B cell (primary cell): ENCODE measurements around the gene ZNF319. TPM values are rescaled to one million over a fixed set of nuclear protein-coding genes. Genes with fewer than 3 reads are reported as not detected.

Experiments
- ATAC-seq: fragments of 200-7000 bp; cut with Tn5 transposase; one replicate; pipeline ENCODE4 v1.10.0; 2021; ENCODE audit warnings: low read depth, mild to moderate bottlenecking, moderate number of reproducible peaks, moderate library complexity
- CTCF ChIA-PET: fragments of 350-600 bp; sonication (Branson Sonifier 250); formaldehyde crosslinking; loops from one replicate; lab custom pipeline; 2021; ENCODE audit warnings: antibody characterized with exemption, inconsistent platforms; lab: Charles Lee
- POLR2A ChIA-PET: fragments of 350-600 bp; sonication (Branson Sonifier 250); formaldehyde crosslinking; loops from one replicate; lab custom pipeline; 2021; ENCODE audit warnings: antibody characterized with exemption; lab: Charles Lee
- DNase-seq: peaks from one replicate; pipeline ENCODE4 v3.0.0; 2013
- H2AFZ ChIP-seq: 2 replicates; pipeline ENCODE4 v1.6.1; 2012; ENCODE audit warnings: mild to moderate bottlenecking, low read depth, low read length; ENCODE audit not compliant: insufficient read depth, poor library complexity, severe bottlenecking
- H3K27ac ChIP-seq, 2 donors: 1 replicate in 1 of 2; 2 replicates in 1 of 2; pipeline ENCODE4 v1.5.1; 2012 to 2013; ENCODE audit warnings: low read length in 2 of 2, mild to moderate bottlenecking in 2 of 2, moderate library complexity in 1 of 2
- H3K27me3 ChIP-seq, 4 experiments: fragments of 200-600 bp in 1 of 4; sonication (generic) in 1 of 4; replicated peaks in 1 of 4; 1 replicate in 2 of 4; 2 replicates in 2 of 4; pipeline versions ENCODE4 v1.6.1 to v1.7.0; 2013 to 2016; ENCODE audit warnings: low read length in 3 of 4, mild to moderate bottlenecking in 2 of 4, mixed read lengths in 1 of 4, moderate library complexity in 1 of 4; ENCODE audit not compliant: insufficient read depth in 4 of 4, control insufficient read depth in 3 of 4; ENCODE audit errors: control extremely low read depth in 1 of 4
- H3K36me3 ChIP-seq, 2 experiments: replicated peaks in 1 of 2; 1 replicate in 1 of 2; 2 replicates in 1 of 2; pipeline versions ENCODE4 v1.6.1 to v1.7.1; 2013; ENCODE audit warnings: low read length in 1 of 2; ENCODE audit not compliant: insufficient read depth in 2 of 2, control insufficient read depth in 1 of 2; ENCODE audit errors: control extremely low read depth in 1 of 2, extremely low read depth in 1 of 2
- H3K4me1 ChIP-seq, 2 donors: fragments of 200-600 bp in 1 of 2; sonication (generic) in 1 of 2; 1 replicate in 1 of 2; 2 replicates in 1 of 2; pipeline versions ENCODE4 v1.5.1 to v1.6.1; 2013 to 2017; ENCODE audit warnings: low read length in 2 of 2; ENCODE audit not compliant: control insufficient read depth in 2 of 2, insufficient read depth in 2 of 2
- H3K4me2 ChIP-seq: replicated peaks from 2 replicates; pipeline ENCODE3; 2012; ENCODE audit warnings: mild to moderate bottlenecking, low read depth, low read length; ENCODE audit not compliant: poor library complexity, severe bottlenecking
- H3K4me3 ChIP-seq, 5 experiments: fragments of 200-600 bp in 1 of 5; sonication (generic) in 1 of 5; 1 replicate in 3 of 5; 2 replicates in 2 of 5; pipeline versions ENCODE4 v1.5.1 to v1.7.0; 2011 to 2016; ENCODE audit warnings: low read length in 4 of 5, mild to moderate bottlenecking in 4 of 5, low read depth in 2 of 5, control low read depth in 1 of 5, moderate library complexity in 1 of 5; ENCODE audit not compliant: insufficient read depth in 1 of 5; ENCODE audit errors: control extremely low read depth in 1 of 5, extremely low read depth in 1 of 5
- H3K79me2 ChIP-seq: fragments of 200-600 bp; sonication (generic); one replicate; pipeline ENCODE4 v1.6.0; 2016; ENCODE audit warnings: low read length; ENCODE audit not compliant: control insufficient read depth, insufficient read depth
- H3K9ac ChIP-seq: fragments of 200-600 bp; sonication (generic); 2 replicates; pipeline ENCODE4 v1.6.1; 2017; ENCODE audit warnings: mild to moderate bottlenecking, low read length, moderate library complexity
- H3K9me3 ChIP-seq, 3 donors: one replicate each; pipeline versions ENCODE4 v1.6.1 to v1.7.1; 2013; ENCODE audit warnings: low read length in 2 of 3; ENCODE audit not compliant: control insufficient read depth in 2 of 3, insufficient read depth in 1 of 3; ENCODE audit errors: control extremely low read depth in 1 of 3
- H4K20me1 ChIP-seq: 2 replicates; pipeline ENCODE4 v1.6.0; 2012; ENCODE audit warnings: mild to moderate bottlenecking, low read length; ENCODE audit not compliant: insufficient read depth, control insufficient read depth, poor library complexity, severe bottlenecking
- H3K27ac Mint-ChIP-seq: one replicate; pipeline ENCODE4 v1.8.0; 2021; ENCODE audit warnings: mixed read lengths
- H3K27me3 Mint-ChIP-seq: one replicate; pipeline ENCODE4 v1.8.0; 2021; ENCODE audit warnings: mixed read lengths
- H3K4me1 Mint-ChIP-seq: one replicate; pipeline ENCODE4 v1.8.0; 2021; ENCODE audit warnings: mixed read lengths
- H3K4me3 Mint-ChIP-seq: one replicate; pipeline ENCODE4 v1.8.0; 2021; ENCODE audit warnings: mixed read lengths
- H3K9me3 Mint-ChIP-seq: one replicate; pipeline ENCODE4 v1.8.0; 2022; ENCODE audit warnings: mixed read lengths; ENCODE audit not compliant: insufficient read depth
- EZH2 ChIP-seq: IDR thresholded peaks from 2 replicates; pipeline ENCODE4 v1.6.1; 2012; ENCODE audit warnings: borderline replicate concordance, low read depth, mild to moderate bottlenecking, moderate library complexity, low read length; ENCODE audit not compliant: insufficient read depth, poor library complexity, severe bottlenecking
- WGBS: methylation state at CpG from one replicate; pipeline ENCODE4 v1.1.5; 2013; ENCODE audit warnings: missing lambda C conversion rate; ENCODE audit not compliant: insufficient coverage; 5-methylcytosine and 5-hydroxymethylcytosine counted together
- intact Hi-C: fragments of 100-400 bp; cut with micrococcal nuclease; formaldehyde crosslinking; loops from one replicate; pipeline ENCODE4 v1.10.0; 2022
- polyA minus RNA-seq: library from RNA; depleted of rRNA, polyadenylated mRNA; stranded (reverse); fragments of >200 nt; gene quantifications from 2 replicates; pipeline ENCODE4 v1.2.3, GENCODE V29; 2012
- polyA plus RNA-seq: library from polyadenylated mRNA; depleted of rRNA; stranded (reverse); fragments of >200 nt; gene quantifications from 2 replicates; pipeline ENCODE4 v1.2.3, GENCODE V29; 2012
- total RNA-seq, 2 donors: library from RNA; stranded (reverse); fragments of 120-200 nt in 1 of 2; gene quantifications; 1 replicate in 1 of 2; 2 replicates in 1 of 2; pipeline versions ENCODE4 v1.2.3 to v1.2.4, GENCODE V29; 2013 to 2022
- TF ChIP-seq, protein P1 (sequence below): fragments of 200-600 bp; IDR thresholded peaks from one replicate; pipeline ENCODE4 v1.8.0; 2022; ENCODE audit warnings: antibody characterized with exemption, mild to moderate bottlenecking

The ZNF319 gene
- 12.4 and 15.0 TPM in 2 replicates for total RNA-seq
- 2.5 TPM for total RNA-seq (2013)
- polyA plus RNA-seq, result 8.2 and 15.1 TPM in 2 replicates
- 9.1 and 9.8 TPM in 2 replicates for polyA minus RNA-seq

DNA sequence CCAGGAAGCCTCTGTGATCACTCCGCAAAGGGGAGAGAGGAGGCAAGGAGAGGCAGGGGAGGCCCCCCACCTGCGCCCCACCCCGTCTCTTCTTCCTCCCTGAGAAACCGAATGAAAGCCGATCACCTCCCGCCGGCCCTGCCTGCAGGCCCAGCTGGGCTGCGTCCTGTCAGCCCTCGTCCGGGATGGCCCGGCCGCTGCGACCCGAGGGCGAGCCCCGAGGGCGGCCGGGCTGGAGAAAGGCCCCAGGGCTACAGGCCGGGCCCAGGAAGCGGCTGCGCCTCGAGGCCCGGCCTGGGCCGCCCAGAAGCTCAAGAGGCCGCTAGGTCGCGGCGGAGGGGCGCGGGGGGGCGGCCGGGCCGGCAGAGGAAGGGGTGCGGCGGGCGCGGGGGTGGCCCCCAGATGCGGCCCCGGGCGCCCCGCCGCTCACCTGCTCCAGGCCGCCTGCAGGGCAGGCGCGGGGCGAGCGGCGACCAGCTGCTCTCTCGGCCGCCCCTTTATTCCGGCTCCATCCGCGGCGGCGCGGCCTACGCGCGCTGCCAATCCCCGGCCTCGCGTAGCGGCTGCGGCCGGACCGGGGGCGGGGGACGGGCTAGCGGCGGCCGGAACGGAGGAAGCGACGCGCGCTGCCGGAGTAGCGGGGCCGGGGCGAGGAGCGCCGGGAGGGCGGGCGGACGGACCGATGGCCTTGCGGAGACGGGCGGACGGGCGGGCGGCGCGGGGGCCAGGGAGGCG lies at the start of gene ZNF319:
Gene ZNF319 (minus strand): TSS at position 702 of the 735 bp plus-strand sequence. CDS start 2,407 bp downstream, outside the sequence.
- CTCF ChIA-PET, result interaction anchor here (0.5 to 2.7 kb wide), 8 partner anchors 11 to 683 kb away, joined by 3 to 8 read pairs (median 3); no protein-coding TSS in a partner anchor
- WGBS, result under 1% methylated on average over 94 of the region's 95 CpGs

More for the DNA sequence above, at the start of gene ZNF319:
- no peaks in the 10 kb centered on the region for H3K27me3 ChIP-seq
- H3K4me3 Mint-ChIP-seq, result peak within 1 kb of the TSS; percentile 97
- H3K9me3 Mint-ChIP-seq, result no peaks in the 10 kb centered on the region
- H3K79me2 ChIP-seq, result peaks cover 16% of the 10 kb centered on the region
- peaks cover 34% of the 10 kb centered on the region for H3K4me1 Mint-ChIP-seq
- H3K9ac ChIP-seq, result peak within 1 kb of the TSS; percentile 90
- DNase-seq (no peak), ATAC-seq (peak; percentile 28)
- TF ChIP-seq EZH2, result no peak
- TF ChIP-seq, protein P1, sequence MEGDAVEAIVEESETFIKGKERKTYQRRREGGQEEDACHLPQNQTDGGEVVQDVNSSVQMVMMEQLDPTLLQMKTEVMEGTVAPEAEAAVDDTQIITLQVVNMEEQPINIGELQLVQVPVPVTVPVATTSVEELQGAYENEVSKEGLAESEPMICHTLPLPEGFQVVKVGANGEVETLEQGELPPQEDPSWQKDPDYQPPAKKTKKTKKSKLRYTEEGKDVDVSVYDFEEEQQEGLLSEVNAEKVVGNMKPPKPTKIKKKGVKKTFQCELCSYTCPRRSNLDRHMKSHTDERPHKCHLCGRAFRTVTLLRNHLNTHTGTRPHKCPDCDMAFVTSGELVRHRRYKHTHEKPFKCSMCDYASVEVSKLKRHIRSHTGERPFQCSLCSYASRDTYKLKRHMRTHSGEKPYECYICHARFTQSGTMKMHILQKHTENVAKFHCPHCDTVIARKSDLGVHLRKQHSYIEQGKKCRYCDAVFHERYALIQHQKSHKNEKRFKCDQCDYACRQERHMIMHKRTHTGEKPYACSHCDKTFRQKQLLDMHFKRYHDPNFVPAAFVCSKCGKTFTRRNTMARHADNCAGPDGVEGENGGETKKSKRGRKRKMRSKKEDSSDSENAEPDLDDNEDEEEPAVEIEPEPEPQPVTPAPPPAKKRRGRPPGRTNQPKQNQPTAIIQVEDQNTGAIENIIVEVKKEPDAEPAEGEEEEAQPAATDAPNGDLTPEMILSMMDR, result no peak
- H3K27me3 Mint-ChIP-seq, result no peaks in the 10 kb centered on the region
- POLR2A ChIA-PET, result interaction anchor here (0.6 to 1.2 kb wide), 2 partner anchors 24 to 129 kb away, joined by 3 to 6 read pairs; partner anchors contain the start of gene CFAP20
- peaks cover 0 to 26% of the 10 kb centered on the region in 2 experiments for H3K36me3 ChIP-seq
- no peaks in the 10 kb centered on the region for H3K9me3 ChIP-seq
- H2AFZ ChIP-seq, result peak within 1 kb of the TSS; percentile 83
- intact Hi-C loops, result loop anchor here (1.0 to 10.0 kb wide), 8 partner anchors 129 to 813 kb away; partner anchors contain the start of genes ARL2BP, CCDC102A, CFAP20 and CSNK2A2
- H3K4me3 ChIP-seq, result peak within 1 kb of the TSS; percentile 48 to 95 (median 88)
- peak within 1 kb of the TSS; percentile 86 to 87 for H3K27ac ChIP-seq
- H3K4me2 ChIP-seq, result peak within 1 kb of the TSS; percentile 100
- H3K4me1 ChIP-seq, result peaks cover 16 to 27% of the 10 kb centered on the region in 2 donors
- H4K20me1 ChIP-seq, result peaks cover 30% of the 10 kb centered on the region
- H3K27ac Mint-ChIP-seq, result peak within 1 kb of the TSS; percentile 96
